Panc1 (cell line): ENCODE measurements around the gene GUK1. TPM values are rescaled to one million over a fixed set of nuclear protein-coding genes. Genes with fewer than 3 reads are reported as not detected.

ENCODE experiments used
- ATAC-seq: fragments of 200-7000 bp; cut with Tn5 transposase; 2 replicates; pipeline ENCODE4 v1.9.1; 2020; ENCODE audit warnings: mild to moderate bottlenecking, moderate library complexity
- BruUV-seq: library from RNA; stranded (reverse); fragments of 400-500 nt; replicated peaks from 2 replicates; lab custom pipeline; 2021; lab: Mats Ljungman, UMichigan
- CTCF ChIA-PET: fragments of 300-600 bp; sonication (Branson Sonifier 250); formaldehyde crosslinking; loops from one replicate; lab custom pipeline; 2022; ENCODE audit warnings: antibody characterized with exemption; lab: Charles Lee
- POLR2A ChIA-PET: fragments of 300-600 bp; sonication (Branson Sonifier 250); formaldehyde crosslinking; loops from one replicate; lab custom pipeline; 2022; ENCODE audit warnings: antibody characterized with exemption; lab: Charles Lee
- DNase-seq: peaks from one replicate; pipeline ENCODE4 v3.0.0-alpha.2; 2010; ENCODE audit warnings: low read depth, low spot score
- H3K27ac ChIP-seq: 2 replicates; pipeline ENCODE4 v1.5.1; 2011; ENCODE audit warnings: mild to moderate bottlenecking, low read length, inconsistent platforms
- H3K27me3 ChIP-seq: fragments of 200-500 bp; sonication (Bioruptor generic); 2 replicates; pipeline ENCODE4 v1.6.0; 2014; ENCODE audit warnings: low read length, inconsistent platforms; ENCODE audit not compliant: control insufficient read depth, insufficient read depth
- H3K36me3 ChIP-seq: fragments of 200-500 bp; sonication (Bioruptor generic); 2 replicates; pipeline ENCODE4 v1.5.1; 2014; ENCODE audit warnings: inconsistent platforms, mild to moderate bottlenecking, low read length, moderate library complexity; ENCODE audit not compliant: control insufficient read depth, insufficient read depth
- H3K4me1 ChIP-seq: 2 replicates; pipeline ENCODE4 v1.5.1; 2011; ENCODE audit warnings: inconsistent platforms, mild to moderate bottlenecking, low read length, moderate library complexity; ENCODE audit not compliant: control insufficient read depth, insufficient read depth
- H3K4me3 ChIP-seq, 2 experiments: 2 replicates each; pipeline ENCODE4 v1.5.1; 2011 to 2012; ENCODE audit warnings: low read depth in 2 of 2, low read length in 2 of 2, mild to moderate bottlenecking in 2 of 2, inconsistent platforms in 1 of 2, moderate library complexity in 1 of 2
- H3K9me3 ChIP-seq: fragments of 200-500 bp; sonication (Bioruptor generic); 2 replicates; pipeline ENCODE4 v1.5.1; 2014; ENCODE audit warnings: low read depth, mild to moderate bottlenecking, inconsistent platforms, low read length, moderate library complexity; ENCODE audit not compliant: control insufficient read depth, insufficient read depth
- CTCF ChIP-seq: fragments of 450-650 bp; IDR thresholded peaks from 2 replicates; pipeline ENCODE4 v1.5.1; 2017; ENCODE audit warnings: mild to moderate bottlenecking
- POLR2AphosphoS5 ChIP-seq: IDR thresholded peaks from 2 replicates; pipeline ENCODE4 v1.6.1; 2012; ENCODE audit warnings: mild to moderate bottlenecking, low read depth, low read length, moderate library complexity
- REST ChIP-seq, 2 experiments: IDR thresholded peaks; 2 replicates each; pipeline ENCODE4 v1.6.1; 2011 to 2012; ENCODE audit warnings: low read depth in 2 of 2, control low read depth in 1 of 2, low read length in 1 of 2, mild to moderate bottlenecking in 1 of 2, moderate library complexity in 1 of 2; ENCODE audit not compliant: insufficient read depth in 1 of 2
- SIN3A ChIP-seq: IDR thresholded peaks from 2 replicates; pipeline ENCODE4 v1.6.1; 2012; ENCODE audit warnings: low read depth, mild to moderate bottlenecking, low read length, moderate library complexity, borderline replicate concordance; ENCODE audit not compliant: insufficient read depth
- TCF7L2 ChIP-seq: IDR thresholded peaks from 2 replicates; pipeline ENCODE4 v1.6.1; 2011; ENCODE audit warnings: mild to moderate bottlenecking, low read depth, low read length, inconsistent platforms
- in situ Hi-C: cut with HindIII; loops from 2 replicates; pipeline ENCODE4 v1.10.0; 2016; ENCODE audit warnings: low sequenced_read_pairs, low pct_unique_long_range_greater_than_20kb
- intact Hi-C: fragments of 100-400 bp; cut with micrococcal nuclease; formaldehyde crosslinking; loops from one replicate; pipeline ENCODE4 v1.10.0; 2022; ENCODE audit not compliant: unreplicated experiment
- microRNA-seq: library from miRNA; unstranded; fragments of <30 nt; microRNA quantifications from one replicate; pipeline ENCODE4 v1.1.0, GENCODE V29; 2020; ENCODE audit not compliant: unreplicated experiment
- total RNA-seq: library from RNA; stranded (reverse); gene quantifications from one replicate; pipeline ENCODE4 v1.2.1, GENCODE V29; 2021; ENCODE audit not compliant: unreplicated experiment

Gene GUK1
- total RNA-seq, 1 experiment from 2014 or later: 188 TPM

- no TSS peak for BruUV-seq
- intact Hi-C loops (no loop called here), in situ Hi-C loops (no loop called here)
- Histone ChIP-seq H3K27ac (no peak overlapping the region), H3K36me3 (no peaks in the 10 kb centered on the region), H3K4me3 (no peak overlapping the region), H3K4me1 (no peaks in the 10 kb centered on the region), H3K9me3 (peaks cover 11% of the 10 kb centered on the region; the same call in 1 of the 2 replicates), H3K27me3 (no peaks in the 10 kb centered on the region)
- ChIA-PET CTCF (no interaction called here), POLR2A (no interaction called here)
- TF ChIP-seq CTCF (no peak), POLR2AphosphoS5 (no peak), REST (IDR thresholded peaks at IDR 0.05; ENCODE audit: insufficient read depth in 1 of 2, low read depth in 2 of 2, low read length in 1 of 2) (no peak), TCF7L2 (no peak), SIN3A (no peak)
- DNase-seq (no peak), ATAC-seq (no peak)
Measured at GRCh38 chr1:228197555-228198147, 57.6 kb downstream of the GUK1 start.

Small RNA genes within 50 kb of the gene (microRNA-seq; reads per million reads assigned to microRNA genes)
- 7.6 reads per million, percentile 23 among the genes with 10 or more reads in this experiment for gene MIR3620

Other genes with a start within 250 kb of the GUK1 start
- 26.5 TPM for gene WNT9A, start 192.3 kb upstream of the GUK1 start, total RNA-seq
- not detected for gene WNT3A, start 133.3 kb upstream of the GUK1 start, total RNA-seq
- gene ARF1, start 57.6 kb upstream of the GUK1 start, total RNA-seq: 321 TPM
- 24.9 TPM for gene C1orf35, start 37.0 kb upstream of the GUK1 start, total RNA-seq
- gene MRPL55, start 31.0 kb upstream of the GUK1 start, total RNA-seq: 53.0 TPM
- 2.4 TPM for gene GJC2, start 9.7 kb downstream of the GUK1 start, total RNA-seq
- 11.3 TPM for gene IBA57, start 25.5 kb downstream of the GUK1 start, total RNA-seq
- gene OBSCN, start 67.8 kb downstream of the GUK1 start, total RNA-seq: 10.5 TPM